ENCODE measurements around the gene EGR1. TPM values are rescaled to one million over a fixed set of nuclear protein-coding genes. Genes with fewer than 3 reads are reported as not detected.

The EGR1 gene
- total RNA-seq, 2 donors from 2014 or later: 9.9 to 14.2 TPM

DNA sequence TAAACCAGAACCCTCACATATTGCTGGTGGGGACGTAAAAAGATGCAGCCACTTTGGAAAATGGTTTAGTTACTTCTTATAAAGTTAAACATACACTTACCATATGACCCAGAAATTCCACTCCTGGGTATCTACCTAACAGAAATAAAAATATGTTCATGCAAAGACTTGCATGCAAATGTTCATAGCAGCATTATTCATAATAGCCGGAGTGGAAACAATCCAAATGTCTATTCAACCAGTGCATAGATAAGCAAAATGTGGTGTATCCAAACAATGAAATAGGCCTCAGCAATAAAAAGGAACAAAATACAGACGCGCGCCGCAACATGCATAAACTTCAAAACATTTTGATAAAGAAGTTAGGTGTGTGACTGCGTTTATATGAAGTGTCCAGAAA is 11.6 kb downstream of the EGR1 start:
- H3K27me3 ChIP-seq (ENCODE audit: control insufficient read depth, insufficient read depth, low read length, poor library complexity, severe bottlenecking): no peaks in the 10 kb centered on the region
- no peaks in the 10 kb centered on the region for H3K9me3 Mint-ChIP-seq
- H3K4me3 ChIP-seq (ENCODE audit: low read length): no peak overlapping the region
- TF ChIP-seq, protein P1, sequence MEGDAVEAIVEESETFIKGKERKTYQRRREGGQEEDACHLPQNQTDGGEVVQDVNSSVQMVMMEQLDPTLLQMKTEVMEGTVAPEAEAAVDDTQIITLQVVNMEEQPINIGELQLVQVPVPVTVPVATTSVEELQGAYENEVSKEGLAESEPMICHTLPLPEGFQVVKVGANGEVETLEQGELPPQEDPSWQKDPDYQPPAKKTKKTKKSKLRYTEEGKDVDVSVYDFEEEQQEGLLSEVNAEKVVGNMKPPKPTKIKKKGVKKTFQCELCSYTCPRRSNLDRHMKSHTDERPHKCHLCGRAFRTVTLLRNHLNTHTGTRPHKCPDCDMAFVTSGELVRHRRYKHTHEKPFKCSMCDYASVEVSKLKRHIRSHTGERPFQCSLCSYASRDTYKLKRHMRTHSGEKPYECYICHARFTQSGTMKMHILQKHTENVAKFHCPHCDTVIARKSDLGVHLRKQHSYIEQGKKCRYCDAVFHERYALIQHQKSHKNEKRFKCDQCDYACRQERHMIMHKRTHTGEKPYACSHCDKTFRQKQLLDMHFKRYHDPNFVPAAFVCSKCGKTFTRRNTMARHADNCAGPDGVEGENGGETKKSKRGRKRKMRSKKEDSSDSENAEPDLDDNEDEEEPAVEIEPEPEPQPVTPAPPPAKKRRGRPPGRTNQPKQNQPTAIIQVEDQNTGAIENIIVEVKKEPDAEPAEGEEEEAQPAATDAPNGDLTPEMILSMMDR (conservative IDR thresholded peaks at IDR 0.05): no peak
- H3K27ac Mint-ChIP-seq: no peak overlapping the region
- H3K9me3 ChIP-seq (ENCODE audit: control insufficient read depth, low read length): no peaks in the 10 kb centered on the region
- H3K4me1 ChIP-seq (ENCODE audit: control insufficient read depth, insufficient read depth, low read length): no peaks in the 10 kb centered on the region
- H3K27ac ChIP-seq (ENCODE audit: low read depth, low read length): no peak overlapping the region
- WGBS, 2 experiments (ENCODE audit: insufficient coverage in 1 of 2, insufficient read length in 1 of 2): 94 to 97% methylated on average over 6 to 7 of the region's 7 CpGs
- DNase-seq: no peak
- H3K4me1 Mint-ChIP-seq: peaks cover 14% of the 10 kb centered on the region
- H3K36me3 Mint-ChIP-seq (ENCODE audit: low read depth): no peaks in the 10 kb centered on the region
- peaks cover 15% of the 10 kb centered on the region for H3K27me3 Mint-ChIP-seq (ENCODE audit: insufficient read depth)
- H3K9ac ChIP-seq (ENCODE audit: extremely low read depth, low read length, poor library complexity, severe bottlenecking): no peak overlapping the region
- H3K36me3 ChIP-seq (ENCODE audit: control insufficient read depth, insufficient read depth, low read length): no peaks in the 10 kb centered on the region
- H3K4me3 Mint-ChIP-seq: no peak overlapping the region

DNA sequence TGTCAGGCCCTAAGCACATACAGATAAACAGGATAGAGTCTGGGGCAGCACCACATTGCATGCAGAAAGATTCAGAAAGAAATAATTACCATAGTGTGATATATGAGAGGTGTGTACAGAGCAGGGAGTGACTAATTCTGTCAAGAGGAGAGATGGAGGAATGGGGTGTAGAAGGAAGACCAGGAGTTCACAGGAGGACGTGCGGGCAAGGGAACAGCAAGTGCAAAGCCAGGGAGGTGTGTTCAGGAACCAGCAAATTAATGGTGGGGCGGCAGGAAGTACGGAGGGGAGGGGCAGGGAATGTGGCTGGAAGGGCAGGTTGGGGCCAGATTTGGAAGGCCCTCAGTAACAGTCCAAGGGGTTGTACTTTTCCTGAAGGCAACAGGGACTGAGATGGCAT is 17.4 kb downstream of the EGR1 start:
- Histone ChIP-seq H3K27ac (ENCODE audit: low read depth, low read length) (no peak overlapping the region), H3K36me3 (ENCODE audit: control insufficient read depth, insufficient read depth, low read length) (no peaks in the 10 kb centered on the region), H3K9me3 (ENCODE audit: control insufficient read depth, low read length) (no peaks in the 10 kb centered on the region), H3K4me3 (ENCODE audit: low read length) (no peak overlapping the region), H3K9ac (ENCODE audit: extremely low read depth, low read length, poor library complexity, severe bottlenecking) (no peak overlapping the region), H3K4me1 (ENCODE audit: control insufficient read depth, insufficient read depth, low read length) (no peaks in the 10 kb centered on the region), H3K27me3 (ENCODE audit: control insufficient read depth, insufficient read depth, low read length, poor library complexity, severe bottlenecking) (peaks cover 26% of the 10 kb centered on the region)
- H3K36me3 Mint-ChIP-seq (ENCODE audit: low read depth): no peaks in the 10 kb centered on the region
- peak; percentile 17 for DNase-seq
- no peak overlapping the region for H3K27ac Mint-ChIP-seq
- H3K4me1 Mint-ChIP-seq: no peaks in the 10 kb centered on the region
- 72 to 79% methylated on average over 4 of the region's 4 CpGs for WGBS, 2 experiments (ENCODE audit: insufficient coverage in 1 of 2, insufficient read length in 1 of 2)
- peaks cover 28% of the 10 kb centered on the region for H3K27me3 Mint-ChIP-seq (ENCODE audit: insufficient read depth)
- no peak overlapping the region for H3K4me3 Mint-ChIP-seq
- TF ChIP-seq, protein P1 (conservative IDR thresholded peaks at IDR 0.05): no peak
- no peaks in the 10 kb centered on the region for H3K9me3 Mint-ChIP-seq

DNA sequence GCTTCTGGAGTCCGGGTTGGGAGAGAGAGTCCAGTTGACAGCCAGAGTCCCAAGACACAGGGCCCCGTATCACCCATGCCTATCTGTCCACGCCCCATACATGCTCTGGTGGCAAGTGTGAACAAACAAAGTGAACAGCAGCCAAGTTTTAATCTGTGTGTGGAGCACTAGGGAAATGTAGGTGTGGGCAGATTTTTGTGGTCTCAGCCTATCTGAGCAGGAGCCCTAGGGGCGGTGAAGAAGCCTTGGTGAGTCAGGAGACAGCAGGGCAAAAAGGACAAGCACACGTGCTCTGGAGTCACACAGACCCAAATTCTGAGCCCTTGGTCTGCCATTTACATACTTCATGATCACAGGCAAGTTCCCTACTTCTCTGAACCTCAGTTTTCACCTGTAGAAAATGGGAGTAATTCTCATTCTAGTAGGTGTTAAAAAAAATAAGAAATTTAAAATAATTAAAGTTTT is 23.2 kb downstream of the EGR1 start:
- Mint-ChIP-seq H3K9me3 (no peaks in the 10 kb centered on the region), H3K27ac (no peak overlapping the region), H3K4me3 (no peak overlapping the region), H3K36me3 (ENCODE audit: low read depth) (no peaks in the 10 kb centered on the region), H3K4me1 (peaks cover 36% of the 10 kb centered on the region), H3K27me3 (ENCODE audit: insufficient read depth) (peaks cover 49% of the 10 kb centered on the region)
- peaks cover 16% of the 10 kb centered on the region for H3K4me1 ChIP-seq (ENCODE audit: control insufficient read depth, insufficient read depth, low read length)
- TF ChIP-seq, protein P1 (conservative IDR thresholded peaks at IDR 0.05): no peak
- no peaks in the 10 kb centered on the region for H3K9me3 ChIP-seq (ENCODE audit: control insufficient read depth, low read length)
- no peak overlapping the region for H3K4me3 ChIP-seq (ENCODE audit: low read length)
- H3K9ac ChIP-seq (ENCODE audit: extremely low read depth, low read length, poor library complexity, severe bottlenecking): no peak overlapping the region
- DNase-seq: no peak
- H3K27ac ChIP-seq (ENCODE audit: low read depth, low read length): no peak overlapping the region
- H3K36me3 ChIP-seq (ENCODE audit: control insufficient read depth, insufficient read depth, low read length): no peaks in the 10 kb centered on the region
- peaks cover 61% of the 10 kb centered on the region for H3K27me3 ChIP-seq (ENCODE audit: control insufficient read depth, insufficient read depth, low read length, poor library complexity, severe bottlenecking)
- 86 to 94% methylated on average over 3 to 5 of the region's 5 CpGs for WGBS, 2 experiments (ENCODE audit: insufficient coverage in 1 of 2, insufficient read length in 1 of 2)
